Activated CD8-positive, alpha-beta memory T cell treated with anti-CD3 and anti-CD28 coated beads for 48 hours (primary cell): ENCODE results near the gene NENF.
A peak's percentile ranks its signal among the peaks of the same experiment; 100 is the strongest.

Source experiments
- DNase-seq, 3 experiments: peaks; one replicate each; pipeline ENCODE4 v3.0.0-alpha.2; 2020; ENCODE audit warnings: low read depth in 2 of 3, low spot score in 2 of 3

Gene NENF

DNA sequence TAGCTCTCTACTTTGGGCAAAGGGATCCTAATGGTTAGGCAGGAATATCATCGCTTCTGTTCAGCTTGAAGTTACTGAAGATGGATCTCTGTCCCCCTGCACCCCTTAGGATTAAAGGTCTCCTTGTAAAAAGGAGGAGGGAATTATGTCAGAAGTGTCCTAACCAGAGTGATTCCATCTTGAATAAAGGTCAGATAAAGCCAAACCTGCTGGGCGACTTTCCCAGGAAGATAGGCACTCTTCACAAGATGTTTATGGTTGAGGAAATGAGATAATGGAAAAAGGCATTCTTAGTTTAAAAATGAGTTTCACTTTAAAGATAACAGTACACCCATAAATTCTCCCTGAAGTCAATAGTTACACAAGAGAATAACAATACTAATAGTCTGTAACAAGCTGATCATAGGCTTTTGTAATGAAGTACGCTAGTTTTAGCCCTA is 1.7 kb upstream of the NENF start:
- DNase-seq = no peak

DNA sequence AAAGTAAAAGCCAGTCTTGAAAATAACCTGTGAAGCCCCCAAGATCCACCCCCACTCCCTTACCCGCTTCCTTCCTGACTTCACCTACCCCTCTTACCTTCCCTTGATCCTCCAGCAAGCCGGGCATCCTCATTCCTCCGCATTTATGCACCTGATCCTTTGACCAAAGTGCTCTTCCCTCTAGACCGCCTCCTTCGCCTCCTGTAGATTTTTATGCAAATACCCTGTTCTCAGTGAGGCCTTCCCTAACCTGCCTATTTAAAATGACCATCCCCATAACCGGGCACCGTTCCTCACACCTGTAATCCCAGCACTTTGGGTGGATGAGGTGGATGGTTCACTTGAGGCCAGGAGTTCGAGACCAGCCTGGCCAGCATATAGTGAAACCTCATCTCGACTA is 1.1 kb upstream of the NENF start:
- no peak for DNase-seq

- no peak for DNase-seq
Measured at GRCh38 chr1:212432272-212432660, 454 bp upstream of the NENF start.

DNA sequence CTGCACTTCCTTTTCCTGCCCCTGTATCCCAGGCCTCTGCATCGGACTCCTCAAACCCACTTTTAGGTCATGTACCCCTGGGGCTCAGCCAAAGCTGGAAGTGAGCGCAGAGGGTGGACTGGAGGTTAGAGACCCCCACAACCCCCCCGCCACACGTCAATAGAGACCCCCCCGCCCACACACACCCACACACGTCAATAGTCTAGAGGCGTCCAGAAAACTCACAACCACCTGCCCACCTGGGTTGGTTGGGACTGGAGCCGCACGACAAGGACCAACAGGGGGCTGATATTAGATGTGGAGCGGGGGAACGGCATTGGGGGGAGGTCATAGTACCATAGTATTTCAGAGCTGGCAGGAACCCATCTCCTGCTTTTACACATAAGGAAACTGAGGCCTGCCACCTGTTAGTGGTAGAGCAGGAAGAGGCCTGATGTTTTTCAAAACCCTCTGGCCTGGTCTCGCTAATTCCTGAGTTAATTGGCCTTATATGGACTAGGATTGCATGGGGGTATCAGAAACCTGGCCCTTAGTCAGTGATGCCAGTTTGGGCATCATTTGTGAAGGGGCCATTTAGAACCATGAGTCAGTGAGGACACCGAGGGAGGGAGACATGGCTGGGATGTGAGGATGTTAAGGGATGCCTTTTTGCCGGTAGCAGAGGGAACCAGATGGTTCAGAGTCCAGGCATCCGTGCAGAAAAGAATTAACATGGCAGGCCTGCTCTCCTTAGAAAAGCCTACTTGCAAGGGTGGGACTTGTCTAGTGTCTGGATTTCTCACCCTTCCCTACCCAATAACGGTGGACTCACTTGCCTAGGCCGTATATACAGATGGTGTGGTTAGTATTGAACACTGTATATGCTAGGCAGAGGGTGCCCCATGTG is 1.1 kb downstream of the NENF start:
- DNase-seq = no peak

GRCh38 chr1:212434992-212435391 is 2.3 kb downstream of the NENF start:
- DNase-seq = no peak

GRCh38 chr1:212437179-212437798 is 4.6 kb downstream of the NENF start:
- DNase-seq = no peak

DNA sequence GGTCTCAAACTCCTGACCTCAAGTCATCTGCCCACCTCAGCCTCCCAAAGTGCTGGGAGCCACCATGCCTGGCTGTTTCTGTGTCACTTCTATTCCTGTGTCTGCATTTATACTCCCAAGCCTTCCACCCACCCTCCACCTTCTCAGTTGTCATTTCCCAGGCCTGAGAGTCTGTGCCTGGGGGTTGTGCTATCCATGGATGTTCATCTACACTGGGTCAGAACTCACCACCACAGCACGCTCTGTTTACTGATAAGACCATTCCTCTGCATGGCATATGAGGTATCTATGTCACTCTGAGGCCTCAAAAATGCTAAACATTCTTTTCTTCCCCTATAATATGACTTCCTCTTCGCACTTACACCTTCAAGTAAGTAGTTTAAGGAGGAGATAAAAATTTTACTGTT is 6.1 kb downstream of the NENF start:
- no peak for DNase-seq

GRCh38 chr1:212440419-212440818 is 7.7 kb downstream of the NENF start:
- no peak for DNase-seq

DNA sequence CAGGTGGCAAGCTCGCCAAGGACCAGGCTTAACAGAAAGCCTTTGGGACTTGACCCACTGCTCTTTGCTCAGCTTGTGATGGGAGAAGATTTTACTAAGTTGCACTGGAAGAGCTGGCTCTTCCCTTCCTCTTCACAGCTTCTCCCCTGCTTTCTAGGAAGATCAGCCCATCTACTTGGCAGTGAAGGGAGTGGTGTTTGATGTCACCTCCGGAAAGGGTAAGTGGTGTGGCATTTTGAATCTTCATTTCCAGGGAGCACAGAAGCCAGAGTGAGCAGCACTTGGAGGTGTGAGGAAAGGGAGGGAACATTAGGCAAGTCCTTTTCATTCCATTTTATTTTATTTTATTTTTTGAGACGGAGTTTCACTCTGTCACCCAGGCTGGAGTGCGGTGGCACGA is 9.7 kb downstream of the NENF start:
- DNase-seq = no peak

- no peak for DNase-seq
Measured at GRCh38 chr1:212446333-212446732, 13.6 kb downstream of the NENF start.

- no peak for DNase-seq
Measured at GRCh38 chr1:212447478-212447877, 14.8 kb downstream of the NENF start.

DNA sequence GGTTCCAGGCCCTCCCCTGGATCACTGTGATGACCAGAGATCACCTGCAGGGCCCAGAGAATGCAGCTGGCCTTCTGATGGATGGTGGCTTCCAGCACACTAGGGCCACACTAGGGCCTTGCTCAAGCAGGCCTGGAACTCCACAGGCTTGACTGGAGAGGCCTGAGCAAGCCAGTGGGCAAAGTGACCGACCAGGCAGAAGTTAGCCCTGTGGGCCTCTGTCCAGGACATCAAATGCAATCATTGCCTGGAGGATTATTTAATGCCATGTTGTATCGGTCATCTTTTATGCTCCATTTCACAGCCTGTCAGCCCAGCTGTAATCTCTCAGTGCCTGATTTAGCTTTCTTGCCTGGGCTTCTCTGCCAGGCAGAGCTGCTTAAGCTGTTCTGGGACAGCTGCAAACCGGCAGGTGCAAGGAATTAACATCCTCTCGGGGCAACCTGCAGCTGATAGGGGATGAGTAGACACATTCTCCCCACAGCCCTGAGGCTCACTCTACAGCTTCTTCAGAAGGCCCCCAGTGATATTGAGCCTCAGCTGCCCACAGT is 17.7 kb downstream of the NENF start:
- no peak for DNase-seq

DNA sequence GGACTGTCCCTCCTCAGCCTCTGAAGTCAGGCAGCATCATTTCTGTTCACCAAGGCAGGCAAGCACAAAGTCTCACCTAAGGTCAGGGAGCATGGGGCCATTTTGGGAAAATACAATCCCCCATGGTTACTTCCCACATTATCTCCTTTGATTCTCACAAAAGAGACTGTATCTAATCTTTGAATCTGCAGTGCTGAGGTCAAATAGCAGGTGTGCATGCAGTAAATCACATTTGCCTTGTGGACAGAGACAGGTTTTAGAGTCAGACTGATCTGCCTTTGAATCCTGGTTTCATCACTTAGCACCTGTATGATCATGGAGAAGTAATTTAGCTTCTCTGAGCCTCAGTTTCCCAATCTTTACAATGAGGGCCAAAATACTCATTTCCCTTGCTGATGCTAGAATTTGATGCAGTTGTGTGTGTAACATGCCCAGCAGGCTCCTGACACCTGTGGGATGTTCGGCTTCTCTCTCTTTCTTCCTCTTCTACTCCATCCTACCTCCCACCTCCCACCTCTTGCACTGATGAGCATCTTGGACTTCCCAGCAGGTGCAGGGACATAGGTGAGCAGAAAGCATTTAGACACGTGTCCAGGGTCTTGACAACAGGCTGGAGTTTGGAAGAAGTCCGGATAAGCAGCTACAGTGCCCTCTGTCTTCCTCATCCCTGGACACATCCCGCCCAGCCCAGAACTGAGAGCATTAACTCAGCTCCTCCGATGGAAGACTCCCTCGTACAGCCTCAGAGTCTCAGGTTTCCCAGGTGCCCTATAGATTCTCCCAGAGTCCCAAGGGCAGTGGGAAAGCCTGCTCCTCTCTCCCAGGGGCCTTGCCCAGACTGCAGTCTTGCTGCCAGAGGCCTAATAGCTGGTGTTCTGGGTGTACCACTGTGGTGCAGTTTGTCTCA is 18.9 kb downstream of the NENF start:
- DNase-seq = no peak

GRCh38 chr1:212452323-212453155 is 19.8 kb downstream of the NENF start:
- no peak for DNase-seq

DNA sequence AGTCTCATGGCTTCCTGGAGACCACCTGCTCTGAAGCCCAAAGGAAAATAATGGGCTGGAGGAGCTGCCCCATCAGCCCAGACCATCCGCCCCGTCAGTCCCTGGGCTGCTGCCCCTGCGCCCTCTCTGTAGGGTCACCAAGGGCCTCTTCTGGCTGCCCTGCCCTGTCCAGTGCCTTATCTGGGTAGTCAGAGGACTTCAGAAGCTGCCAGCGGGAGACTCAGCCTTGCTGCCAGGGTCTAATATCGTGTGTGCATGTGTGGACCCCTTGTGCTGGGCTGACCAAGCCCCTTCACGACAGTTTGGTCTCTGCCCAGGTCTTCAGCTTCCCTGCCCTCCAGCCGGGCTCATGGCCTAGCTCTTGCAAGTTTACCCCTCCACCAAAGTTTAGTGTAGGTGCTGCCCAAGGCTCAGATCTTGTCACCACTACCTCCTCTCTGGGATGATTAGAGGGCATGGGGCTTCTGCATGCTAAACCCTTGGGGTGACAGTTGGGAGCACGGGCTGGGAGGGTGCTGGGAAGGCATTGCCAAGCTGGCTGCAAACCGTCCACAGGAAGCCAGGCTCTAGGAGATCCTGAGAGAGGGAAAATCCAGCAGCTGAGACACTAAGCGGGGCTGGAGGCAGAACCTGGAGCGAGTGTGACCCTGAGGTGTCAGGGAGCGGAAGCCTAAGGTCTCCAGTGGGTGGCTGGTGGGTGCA is 20.6 kb downstream of the NENF start:
- no peak for DNase-seq

- DNase-seq = no peak
Measured at GRCh38 chr1:212454741-212455140, 22.0 kb downstream of the NENF start.

DNA sequence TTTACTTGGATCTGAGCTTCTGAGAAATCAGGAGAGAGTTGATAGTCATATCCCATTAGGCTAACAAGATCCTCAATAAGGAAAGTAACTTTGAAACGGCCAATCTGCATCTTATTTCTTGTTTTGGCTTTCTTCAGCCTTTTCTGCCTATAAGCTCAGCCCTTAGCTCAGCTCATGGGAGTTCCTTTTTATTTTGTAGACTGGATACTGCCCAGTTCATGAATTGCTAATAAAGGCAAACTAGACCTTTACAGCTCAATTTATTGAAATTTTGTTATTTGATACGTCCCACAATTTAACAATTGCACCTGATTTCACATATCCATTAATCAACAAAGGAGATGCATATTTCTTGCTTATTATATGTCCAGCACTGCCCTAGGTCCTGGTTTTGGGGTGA is 22.7 kb downstream of the NENF start:
- no peak for DNase-seq

DNA sequence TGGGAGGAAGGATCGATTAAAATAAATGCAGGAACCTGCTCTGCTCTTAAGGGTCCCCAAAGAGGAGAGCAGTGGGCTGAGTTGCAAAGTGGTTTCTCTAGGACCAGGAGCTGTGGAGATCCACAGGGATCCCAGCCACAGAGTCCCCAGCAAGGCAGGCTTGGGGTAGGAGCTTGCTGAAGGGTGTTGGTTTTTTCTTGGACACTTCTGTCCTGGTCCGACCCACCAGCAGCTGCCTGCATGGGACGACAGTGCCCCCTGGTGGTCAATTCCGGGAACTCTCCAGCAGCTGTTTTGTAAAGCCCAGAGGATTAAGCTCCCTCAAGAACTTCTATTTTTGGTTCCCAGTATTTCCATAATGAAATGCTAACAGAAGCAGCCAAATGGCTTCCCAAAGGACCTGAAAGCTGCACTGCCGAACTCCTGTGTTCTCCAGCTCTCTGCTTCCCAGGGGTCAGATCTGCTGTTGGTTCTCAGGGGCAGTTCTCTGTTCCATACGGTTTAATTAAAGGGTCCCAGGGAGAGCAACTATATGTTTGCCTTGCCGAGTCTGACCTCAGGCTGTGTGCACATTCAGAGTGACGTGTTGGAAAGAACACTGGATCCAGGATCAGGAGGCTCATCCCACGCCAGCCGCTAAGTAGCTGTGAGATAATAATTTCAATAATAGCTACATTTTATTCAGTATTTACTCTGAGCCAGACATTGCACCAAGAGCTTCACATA is 23.2 kb downstream of the NENF start:
- DNase-seq = peak; percentile 59 to 96 (median 85)

DNA sequence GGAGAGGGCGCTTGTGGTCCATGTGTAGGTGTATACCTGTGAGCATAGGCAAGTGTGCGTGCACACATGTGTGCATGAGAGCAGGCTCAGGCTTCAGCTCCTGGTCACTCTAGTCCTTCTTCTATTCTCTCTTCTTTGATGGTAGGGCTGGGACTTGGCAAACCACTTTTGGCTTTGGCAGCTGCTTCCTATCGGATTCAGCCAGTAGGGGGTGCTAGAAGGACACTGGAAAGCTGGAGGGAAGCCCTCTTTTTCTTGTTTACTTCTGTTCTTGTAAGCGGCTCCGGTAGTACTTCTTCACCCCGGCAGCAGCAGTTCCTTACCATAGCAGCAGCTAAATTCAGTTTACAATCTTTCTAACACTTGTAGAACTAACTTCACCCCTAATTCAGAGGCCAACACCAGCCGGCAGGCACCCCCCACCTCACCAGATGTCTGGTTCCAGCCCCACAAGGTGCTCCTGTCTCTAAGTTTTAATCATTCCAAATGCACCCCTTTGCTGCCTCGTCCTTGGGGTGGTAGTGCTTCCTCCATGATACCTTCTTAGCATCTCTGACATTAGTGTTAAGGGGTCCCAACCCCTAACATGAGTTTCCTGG is 25.1 kb downstream of the NENF start:
- peak in 2 of 3 experiments; percentile 42 to 67 for DNase-seq
